Skeletal muscle satellite cell (primary cell): Measurements from ENCODE around the gene RNF126.
"Not testable (repeated sequence)": the region's sequence is repeated elsewhere in the genome, so short reads cannot be mapped to it uniquely, and the experiment has no call there.

Source experiments
- H3K27me3 ChIP-seq: 2 replicates; pipeline ENCODE4 v1.7.0; 2013; ENCODE audit warnings: low read length; ENCODE audit not compliant: control insufficient read depth, insufficient read depth
- H3K36me3 ChIP-seq: 2 replicates; pipeline ENCODE4 v1.7.0; 2013; ENCODE audit warnings: mild to moderate bottlenecking, control low read depth, low read length; ENCODE audit not compliant: insufficient read depth
- H3K4me1 ChIP-seq: 2 replicates; pipeline ENCODE4 v1.7.0; 2013; ENCODE audit warnings: low read length; ENCODE audit not compliant: control insufficient read depth, insufficient read depth
- H3K4me2 ChIP-seq: 2 replicates; pipeline ENCODE4 v1.7.0; 2013; ENCODE audit warnings: mild to moderate bottlenecking, low read length
- H3K4me3 ChIP-seq: 2 replicates; pipeline ENCODE4 v1.7.0; 2013; ENCODE audit warnings: low read length
- H3K9ac ChIP-seq: 2 replicates; pipeline ENCODE4 v1.7.0; 2013; ENCODE audit warnings: mild to moderate bottlenecking, low read depth, low read length, moderate library complexity
- H3K9me3 ChIP-seq: replicated peaks from 2 replicates; pipeline ENCODE4 v1.7.0; 2013; ENCODE audit warnings: mild to moderate bottlenecking, control low read depth, low read length

Gene RNF126

DNA sequence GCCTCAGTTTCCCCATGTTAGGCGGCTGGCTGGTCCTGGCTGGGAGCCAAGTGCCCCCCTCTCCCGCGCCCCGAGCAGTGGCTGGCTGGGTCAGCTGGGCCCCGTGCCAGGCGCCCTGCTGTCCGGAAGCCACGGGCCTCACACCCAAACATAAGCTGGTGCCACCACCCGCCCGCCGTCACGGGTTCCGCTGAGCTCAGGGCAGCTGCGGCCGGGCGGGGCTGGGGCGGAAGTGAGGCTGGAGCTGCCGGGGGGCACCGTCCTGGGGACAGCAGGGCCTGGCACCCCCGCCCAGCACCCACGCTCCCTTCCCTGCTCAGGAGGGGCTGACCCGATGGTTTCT is 54.0 kb downstream of the RNF126 start:
- Histone ChIP-seq H3K9me3 (no peaks in the 10 kb centered on the region), H3K27me3 (no peaks in the 10 kb centered on the region), H3K36me3 (peaks cover 5% of the 10 kb centered on the region), H3K9ac (peak overlapping the region; percentile 30), H3K4me3 (no peak overlapping the region), H3K4me2 (no peak overlapping the region), H3K4me1 (peaks cover 34% of the 10 kb centered on the region)

DNA sequence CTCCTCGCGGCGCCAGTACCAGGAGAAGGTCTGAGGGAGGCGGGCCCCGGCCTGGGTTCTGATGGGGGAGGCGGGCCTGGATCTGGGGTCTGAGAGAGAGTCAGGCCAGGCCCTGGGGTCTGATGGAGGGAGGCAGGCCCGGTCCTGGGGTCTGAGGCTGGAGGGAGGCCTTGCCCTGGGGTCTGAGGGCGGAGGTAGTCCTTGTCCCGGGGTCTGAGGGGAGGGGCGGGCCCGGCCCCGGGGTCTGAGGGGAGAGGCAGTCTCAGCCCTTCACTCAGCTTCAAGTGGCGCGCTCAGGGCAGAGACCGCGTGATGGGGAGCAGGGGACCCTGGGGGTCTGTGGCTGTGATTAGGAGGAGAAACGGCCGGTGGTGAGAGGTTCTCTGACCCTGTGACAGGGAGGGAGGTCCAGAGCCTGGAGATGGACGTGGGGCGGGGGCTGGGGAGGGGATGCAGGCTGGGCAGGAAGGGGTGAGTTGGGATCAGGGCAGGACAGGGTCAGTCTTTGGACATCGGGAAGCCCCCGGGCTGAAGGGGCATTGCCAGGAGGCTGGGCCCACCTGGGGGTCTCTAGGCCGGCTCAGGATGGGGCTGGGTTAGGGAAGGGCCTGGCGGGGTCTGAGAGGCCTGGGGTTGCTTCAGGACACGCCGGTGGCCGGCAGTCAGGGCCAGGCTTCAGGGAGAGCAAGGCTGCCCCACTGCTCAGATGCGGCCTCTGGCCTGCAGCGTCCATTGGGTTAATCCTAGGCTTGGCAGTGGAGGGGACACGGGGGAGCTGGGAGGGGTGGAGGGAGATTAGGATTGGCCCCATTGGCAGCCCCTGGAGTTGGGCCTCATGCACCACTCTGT is 54.6 kb downstream of the RNF126 start:
- Histone ChIP-seq H3K9me3 (no peaks in the 10 kb centered on the region), H3K36me3 (peaks cover 5% of the 10 kb centered on the region), H3K4me2 (no peak overlapping the region), H3K27me3 (no peaks in the 10 kb centered on the region), H3K4me3 (no peak overlapping the region), H3K4me1 (peaks cover 34% of the 10 kb centered on the region), H3K9ac (peak overlapping the region; percentile 30)

DNA sequence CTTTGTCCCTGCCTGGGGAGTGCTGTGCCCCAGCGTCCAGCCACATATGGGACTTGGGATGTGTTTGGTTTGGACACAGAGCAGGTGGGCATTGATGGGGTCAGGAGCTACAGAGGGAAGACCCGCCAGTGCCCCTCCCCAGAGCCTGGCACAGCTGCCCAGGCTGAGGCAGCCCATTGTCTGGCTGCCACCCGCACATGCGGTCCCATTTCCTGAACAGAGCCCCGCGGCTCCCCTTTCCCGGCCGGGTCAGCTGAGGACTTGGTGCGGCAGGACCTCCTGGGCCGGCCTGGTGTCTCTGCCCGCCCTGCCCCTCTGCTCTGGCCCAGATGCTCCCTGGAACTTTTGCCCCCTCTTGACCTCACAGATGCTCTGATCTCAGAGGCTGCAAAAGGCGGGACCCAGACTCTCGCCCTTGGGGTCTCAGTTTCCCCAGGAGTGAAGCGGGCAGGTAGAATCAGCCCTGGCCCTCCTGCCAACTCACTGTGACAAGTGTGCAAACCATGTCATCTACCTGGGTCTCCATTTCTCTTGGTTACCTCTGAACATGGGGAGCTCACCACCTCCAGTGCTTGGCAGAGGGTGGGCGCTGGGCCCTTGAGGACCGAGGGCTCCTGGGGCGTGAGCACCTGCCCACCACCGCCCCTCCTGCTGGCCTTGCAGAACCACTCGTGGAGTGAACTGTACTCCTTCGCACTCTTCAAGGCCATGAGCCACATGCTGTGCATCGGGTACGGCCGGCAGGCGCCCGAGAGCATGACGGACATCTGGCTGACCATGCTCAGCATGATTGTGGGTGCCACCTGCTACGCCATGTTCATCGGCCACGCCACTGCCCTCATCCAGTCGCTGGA is 55.5 kb downstream of the RNF126 start:
- Histone ChIP-seq H3K27me3 (no peaks in the 10 kb centered on the region), H3K4me3 (no peak overlapping the region), H3K9me3 (no peaks in the 10 kb centered on the region), H3K4me2 (no peak overlapping the region), H3K4me1 (peaks cover 34% of the 10 kb centered on the region), H3K9ac (no peak overlapping the region), H3K36me3 (no peaks in the 10 kb centered on the region)

DNA sequence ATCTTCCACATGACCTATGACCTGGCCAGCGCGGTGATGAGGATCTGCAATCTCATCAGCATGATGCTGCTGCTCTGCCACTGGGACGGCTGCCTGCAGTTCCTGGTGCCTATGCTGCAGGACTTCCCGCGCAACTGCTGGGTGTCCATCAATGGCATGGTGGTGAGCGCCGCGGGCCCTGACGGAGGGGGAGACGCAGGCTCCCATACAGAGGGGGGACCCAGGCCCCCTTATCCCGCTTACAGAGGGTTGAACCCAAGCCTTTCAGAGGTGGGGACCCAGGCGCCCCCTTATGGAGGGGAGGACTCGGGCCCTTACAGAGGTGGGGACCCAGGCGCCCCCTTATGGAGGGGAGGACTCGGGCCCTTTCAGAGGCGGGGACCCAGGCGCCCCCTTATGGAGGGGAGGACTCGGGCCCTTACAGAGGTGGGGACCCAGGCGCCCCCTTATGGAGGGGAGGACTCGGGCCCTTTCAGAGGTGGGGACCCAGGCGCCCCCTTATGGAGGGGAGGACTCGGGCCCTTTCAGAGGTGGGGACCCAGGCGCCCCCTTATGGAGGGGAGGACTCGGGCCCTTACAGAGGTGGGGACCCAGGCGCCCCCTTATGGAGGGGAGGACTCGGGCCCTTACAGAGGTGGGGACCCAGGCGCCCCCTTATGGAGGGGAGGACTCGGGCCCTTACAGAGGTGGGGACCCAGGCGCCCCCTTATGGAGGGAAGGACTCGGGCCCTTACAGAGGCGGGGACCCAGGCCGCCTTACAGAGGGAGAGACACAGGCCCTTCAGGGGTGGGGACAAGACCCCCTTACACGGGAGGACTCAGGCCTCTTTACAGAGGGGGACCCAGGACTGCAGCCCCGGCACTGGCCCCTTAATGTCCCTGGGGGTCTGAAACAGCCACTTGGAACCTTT is 57.7 kb downstream of the RNF126 start:
- H3K4me2 ChIP-seq, H3K9me3 ChIP-seq, H3K9ac ChIP-seq, H3K4me3 ChIP-seq, H3K36me3 ChIP-seq, H3K27me3 ChIP-seq: not testable (repeated sequence)
- H3K4me1 ChIP-seq = peaks cover 16% of the 10 kb centered on the region

- Histone ChIP-seq H3K4me2 (no peak overlapping the region), H3K4me1 (peaks cover 10% of the 10 kb centered on the region), H3K36me3 (no peaks in the 10 kb centered on the region), H3K9me3 (no peaks in the 10 kb centered on the region), H3K9ac (no peak overlapping the region), H3K4me3 (no peak overlapping the region), H3K27me3 (no peaks in the 10 kb centered on the region)
Observed at GRCh38 chr19:604355-604754, 58.7 kb downstream of the RNF126 start.

DNA sequence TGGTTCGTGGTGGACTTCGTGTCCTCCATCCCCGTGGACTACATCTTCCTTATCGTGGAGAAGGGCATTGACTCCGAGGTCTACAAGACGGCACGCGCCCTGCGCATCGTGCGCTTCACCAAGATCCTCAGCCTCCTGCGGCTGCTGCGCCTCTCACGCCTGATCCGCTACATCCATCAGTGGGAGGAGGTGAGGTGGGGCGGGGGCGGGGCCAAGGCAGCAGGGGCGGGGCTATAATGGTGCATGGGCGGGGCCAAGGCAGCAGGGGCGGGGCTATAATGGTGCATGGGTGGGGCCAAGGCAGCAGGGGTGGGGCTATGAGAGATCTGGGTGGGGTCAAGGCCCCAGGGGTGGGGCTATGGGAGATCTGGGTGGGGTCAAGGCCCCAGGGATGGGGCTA is 59.2 kb downstream of the RNF126 start:
- H3K9ac ChIP-seq, H3K4me3 ChIP-seq, H3K4me1 ChIP-seq, H3K9me3 ChIP-seq, H3K36me3 ChIP-seq, H3K27me3 ChIP-seq, H3K4me2 ChIP-seq: not testable (repeated sequence)

DNA sequence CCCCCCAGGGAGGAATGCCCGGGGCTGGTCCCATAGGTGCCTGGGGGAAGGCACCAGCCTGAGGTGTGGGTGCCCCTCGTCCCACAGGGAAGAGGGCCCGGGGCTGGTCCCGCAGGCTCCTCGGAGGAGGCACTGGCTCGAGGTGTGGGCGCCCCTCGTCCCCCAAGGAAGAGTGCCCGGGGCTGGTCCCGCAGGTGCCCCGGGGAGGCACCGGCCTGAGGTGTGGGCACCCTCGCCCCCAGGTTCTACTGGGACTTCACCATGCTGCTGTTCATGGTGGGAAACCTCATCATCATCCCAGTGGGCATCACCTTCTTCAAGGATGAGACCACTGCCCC is 59.7 kb downstream of the RNF126 start:
- H3K27me3 ChIP-seq, H3K9me3 ChIP-seq, H3K9ac ChIP-seq, H3K4me2 ChIP-seq, H3K4me1 ChIP-seq, H3K4me3 ChIP-seq, H3K36me3 ChIP-seq: not testable (repeated sequence)

GRCh38 chr19:602391-603301 is 60.4 kb downstream of the RNF126 start:
- Histone ChIP-seq H3K9ac (no peak overlapping the region), H3K9me3 (no peaks in the 10 kb centered on the region), H3K36me3 (no peaks in the 10 kb centered on the region)

GRCh38 chr19:601790-602189 is 61.2 kb downstream of the RNF126 start:
- Histone ChIP-seq H3K4me2 (no peak overlapping the region), H3K4me1 (no peaks in the 10 kb centered on the region), H3K27me3 (peaks cover 5% of the 10 kb centered on the region), H3K9me3 (no peaks in the 10 kb centered on the region), H3K9ac (no peak overlapping the region), H3K4me3 (no peak overlapping the region), H3K36me3 (no peaks in the 10 kb centered on the region)

More at GRCh38 chr19:602391-603301, 60.4 kb downstream of the RNF126 start:
- no peak overlapping the region for H3K4me2 ChIP-seq
- H3K4me3 ChIP-seq = no peak overlapping the region
- H3K4me1 ChIP-seq = no peaks in the 10 kb centered on the region
- H3K27me3 ChIP-seq = peaks cover 5% of the 10 kb centered on the region

DNA sequence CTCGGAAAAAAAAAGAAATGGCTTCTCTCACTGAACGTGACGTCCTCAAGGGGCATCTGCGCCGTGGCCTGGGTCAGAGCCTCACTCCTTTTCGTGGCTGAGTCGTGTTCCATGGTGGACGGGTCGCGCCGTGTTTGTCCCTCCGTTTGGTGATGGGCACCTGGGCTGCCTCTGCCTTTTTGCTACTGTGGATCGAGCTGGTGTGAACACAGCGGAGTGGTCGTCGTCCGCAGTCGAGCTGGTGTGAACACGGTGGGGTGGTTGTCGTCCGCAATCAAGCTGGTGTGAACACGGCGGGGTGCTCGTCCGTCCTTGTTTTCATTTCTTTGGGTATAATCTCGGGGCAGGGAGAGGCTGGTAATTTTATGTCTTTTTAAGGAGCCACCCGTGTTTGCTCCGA is 61.7 kb downstream of the RNF126 start:
- H3K27me3 ChIP-seq = peaks cover 8% of the 10 kb centered on the region
- no peak overlapping the region for H3K4me3 ChIP-seq
- H3K4me2 ChIP-seq = no peak overlapping the region
- H3K4me1 ChIP-seq = no peaks in the 10 kb centered on the region
- H3K9me3 ChIP-seq = no peaks in the 10 kb centered on the region
- no peaks in the 10 kb centered on the region for H3K36me3 ChIP-seq
- no peak overlapping the region for H3K9ac ChIP-seq
